Measurements from ENCODE around the gene LAMB4.

DNA sequence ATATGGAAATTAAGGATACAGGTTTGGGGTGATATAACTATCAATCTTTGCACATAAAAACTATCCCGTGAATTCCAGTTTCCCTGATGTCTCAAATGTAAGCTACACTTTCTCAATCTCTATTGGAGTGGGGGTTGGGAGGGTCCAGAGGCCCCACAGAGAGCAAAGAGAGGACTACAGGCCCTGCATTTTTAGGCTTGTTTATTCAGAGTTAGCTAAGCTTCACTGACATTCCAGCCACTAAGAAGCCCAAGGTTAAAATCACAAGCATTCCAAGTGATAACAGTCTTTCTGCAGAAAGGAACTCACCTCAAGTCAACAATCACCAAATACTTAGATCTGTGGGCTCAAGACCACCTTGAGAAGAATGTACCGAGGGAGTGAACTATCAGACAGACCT lies 95.6 kb downstream of the LAMB4 start:
- TF ChIP-seq FOXA1 (IDR thresholded peaks at IDR 0.05) (no peak), SP1 (IDR thresholded peaks at IDR 0.05) (no peak), SUZ12 (IDR thresholded peaks at IDR 0.05) (no peak), BHLHE40 (IDR thresholded peaks at IDR 0.05; ENCODE audit: borderline replicate concordance) (no peak), ELF4 (IDR thresholded peaks at IDR 0.05) (no peak), ZNF384 (IDR thresholded peaks at IDR 0.05) (no peak)
